ENCODE data around the gene IL37. TPM values are rescaled to one million over a fixed set of nuclear protein-coding genes. Genes with fewer than 3 reads are reported as not detected.

IL37 gene
- total and polyA plus RNA-seq, 2 donors from 2014 or later: not detected

DNA sequence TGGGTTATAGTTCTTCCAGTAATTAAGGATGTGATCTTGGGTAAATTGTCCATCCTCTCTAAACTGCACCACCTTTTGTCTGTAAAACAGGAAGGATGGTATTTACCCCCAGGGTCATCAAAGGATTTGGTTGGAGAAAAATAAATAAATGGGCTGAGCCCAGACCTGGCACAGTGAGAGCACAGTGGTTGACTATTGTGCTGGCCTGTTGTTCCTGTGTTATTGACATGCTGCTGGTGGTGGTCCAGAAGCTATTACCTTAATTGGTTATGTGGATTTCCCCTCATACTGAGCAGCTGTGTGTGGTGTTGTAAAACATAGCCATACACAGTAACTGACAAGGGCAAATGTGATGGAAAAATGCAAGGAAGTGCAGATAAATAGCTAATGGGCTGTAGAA is 746 bp upstream of the IL37 start:
- no peaks in the 10 kb centered on the region for H3K9me3 ChIP-seq (ENCODE audit: control insufficient read depth in 2 of 3, insufficient read depth in 1 of 3, low read length in 3 of 3)
- DNase-seq (no peak), FAIRE-seq (no peak)
- TF ChIP-seq, protein P1, sequence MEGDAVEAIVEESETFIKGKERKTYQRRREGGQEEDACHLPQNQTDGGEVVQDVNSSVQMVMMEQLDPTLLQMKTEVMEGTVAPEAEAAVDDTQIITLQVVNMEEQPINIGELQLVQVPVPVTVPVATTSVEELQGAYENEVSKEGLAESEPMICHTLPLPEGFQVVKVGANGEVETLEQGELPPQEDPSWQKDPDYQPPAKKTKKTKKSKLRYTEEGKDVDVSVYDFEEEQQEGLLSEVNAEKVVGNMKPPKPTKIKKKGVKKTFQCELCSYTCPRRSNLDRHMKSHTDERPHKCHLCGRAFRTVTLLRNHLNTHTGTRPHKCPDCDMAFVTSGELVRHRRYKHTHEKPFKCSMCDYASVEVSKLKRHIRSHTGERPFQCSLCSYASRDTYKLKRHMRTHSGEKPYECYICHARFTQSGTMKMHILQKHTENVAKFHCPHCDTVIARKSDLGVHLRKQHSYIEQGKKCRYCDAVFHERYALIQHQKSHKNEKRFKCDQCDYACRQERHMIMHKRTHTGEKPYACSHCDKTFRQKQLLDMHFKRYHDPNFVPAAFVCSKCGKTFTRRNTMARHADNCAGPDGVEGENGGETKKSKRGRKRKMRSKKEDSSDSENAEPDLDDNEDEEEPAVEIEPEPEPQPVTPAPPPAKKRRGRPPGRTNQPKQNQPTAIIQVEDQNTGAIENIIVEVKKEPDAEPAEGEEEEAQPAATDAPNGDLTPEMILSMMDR (IDR thresholded peaks at IDR 0.05; ENCODE audit: borderline replicate concordance, extremely low read depth, insufficient read depth): no peak
- no peak overlapping the region for H3K9ac ChIP-seq (ENCODE audit: low read length in 3 of 3)
- no peaks in the 10 kb centered on the region for H3K27me3 ChIP-seq (ENCODE audit: control insufficient read depth, insufficient read depth, low read length)
- H3K27ac ChIP-seq (ENCODE audit: low read depth in 2 of 2, low read length in 2 of 2): no peak overlapping the region
- no peak overlapping the region for H3K4me3 ChIP-seq (ENCODE audit: low read length in 3 of 3)
- no peaks in the 10 kb centered on the region for H3K4me1 ChIP-seq (ENCODE audit: control insufficient read depth in 2 of 3, insufficient read depth in 2 of 3, low read depth in 1 of 3, low read length in 3 of 3)
- H3K36me3 ChIP-seq (ENCODE audit: control insufficient read depth in 2 of 3, insufficient read depth in 3 of 3, low read length in 3 of 3): no peaks in the 10 kb centered on the region
- intact Hi-C loops (cut with DNase I): no loop called here

GRCh38 chr2:112912403-112912802 is 1.4 kb downstream of the IL37 start:
- Histone ChIP-seq H3K36me3 (ENCODE audit: control insufficient read depth in 2 of 3, insufficient read depth in 3 of 3, low read length in 3 of 3) (no peaks in the 10 kb centered on the region), H3K4me3 (ENCODE audit: low read length in 3 of 3) (no peak overlapping the region), H3K9me3 (ENCODE audit: control insufficient read depth in 2 of 3, insufficient read depth in 1 of 3, low read length in 3 of 3) (no peaks in the 10 kb centered on the region), H3K27ac (ENCODE audit: low read depth in 2 of 2, low read length in 2 of 2) (no peak overlapping the region), H3K27me3 (ENCODE audit: control insufficient read depth, insufficient read depth, low read length) (no peaks in the 10 kb centered on the region), H3K9ac (ENCODE audit: low read length in 3 of 3) (no peak overlapping the region), H3K4me1 (ENCODE audit: control insufficient read depth in 2 of 3, insufficient read depth in 2 of 3, low read depth in 1 of 3, low read length in 3 of 3) (no peaks in the 10 kb centered on the region)
- intact Hi-C loops (cut with DNase I): no loop called here
- no peak for FAIRE-seq
- TF ChIP-seq, protein P1 (IDR thresholded peaks at IDR 0.05; ENCODE audit: borderline replicate concordance, extremely low read depth, insufficient read depth): no peak
- no peak for DNase-seq

DNA sequence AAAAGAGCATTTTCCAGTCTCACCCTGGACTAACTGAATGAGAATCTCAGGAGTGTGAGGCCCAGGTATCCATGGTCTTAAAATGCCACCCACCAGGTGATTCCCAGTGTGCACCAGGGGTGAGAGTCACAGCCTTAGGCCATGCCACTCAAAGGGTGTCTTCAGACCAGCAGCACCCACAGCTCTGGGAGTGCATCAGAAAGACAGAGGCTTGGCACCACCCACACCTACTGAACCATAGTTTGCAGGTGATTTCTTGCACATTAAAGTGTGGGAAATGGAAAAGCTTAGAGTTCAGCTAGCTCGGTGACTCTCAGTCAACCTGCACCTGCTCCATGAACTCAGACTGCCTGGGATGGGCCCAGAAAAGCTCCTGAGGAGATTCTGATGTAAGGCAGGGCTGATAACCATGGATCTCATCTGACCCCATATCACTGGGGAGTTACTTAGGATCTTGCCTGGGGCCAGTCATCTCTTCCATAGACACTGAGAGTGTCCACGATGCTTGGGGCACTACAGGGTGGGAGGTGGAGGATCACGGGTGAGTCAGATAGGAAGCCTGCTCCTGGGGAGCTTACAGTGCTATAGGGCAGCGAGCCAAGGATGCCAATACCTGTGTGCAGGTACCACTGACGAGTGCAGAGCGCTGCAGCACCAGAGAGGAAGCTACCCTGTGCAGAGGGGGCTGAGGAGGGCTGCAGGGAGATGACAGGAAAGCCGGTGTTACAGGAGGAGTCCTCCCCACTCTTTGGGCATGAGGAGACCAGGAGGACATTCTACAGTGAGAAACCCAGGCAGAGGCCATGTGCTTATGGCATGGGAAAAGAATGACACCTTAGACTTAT is 4.6 kb downstream of the IL37 start:
- Histone ChIP-seq H3K36me3 (ENCODE audit: control insufficient read depth in 2 of 3, insufficient read depth in 3 of 3, low read length in 3 of 3) (no peaks in the 10 kb centered on the region), H3K4me1 (ENCODE audit: control insufficient read depth in 2 of 3, insufficient read depth in 2 of 3, low read depth in 1 of 3, low read length in 3 of 3) (no peaks in the 10 kb centered on the region), H3K9ac (ENCODE audit: low read length in 3 of 3) (no peak overlapping the region), H3K27me3 (ENCODE audit: control insufficient read depth, insufficient read depth, low read length) (no peaks in the 10 kb centered on the region), H3K27ac (ENCODE audit: low read depth in 2 of 2, low read length in 2 of 2) (no peak overlapping the region), H3K4me3 (ENCODE audit: low read length in 3 of 3) (no peak overlapping the region), H3K9me3 (ENCODE audit: control insufficient read depth in 2 of 3, insufficient read depth in 1 of 3, low read length in 3 of 3) (no peaks in the 10 kb centered on the region)
- FAIRE-seq (no peak), DNase-seq (no peak)
- TF ChIP-seq, protein P1 (IDR thresholded peaks at IDR 0.05; ENCODE audit: borderline replicate concordance, extremely low read depth, insufficient read depth): no peak
- intact Hi-C loops (cut with DNase I): no loop called here
